Natural killer cell (primary cell): Measurements from ENCODE around the gene EDC4. TPM values are rescaled to one million over a fixed set of nuclear protein-coding genes. Genes with fewer than 3 reads are reported as not detected.
A peak's percentile ranks its signal among the peaks of the same experiment; 100 is the strongest.

Experiments used
- ATAC-seq, 3 donors: fragments of 150-1000 bp in 2 of 3; fragments of 200-7000 bp in 1 of 3; cut with Tn5 transposase; 1 replicate in 1 of 3; 2 replicates in 2 of 3; pipeline ENCODE4 v1.10.0; 2021; ENCODE audit warnings: mild to moderate bottlenecking in 2 of 3, moderate library complexity in 2 of 3
- DNase-seq, 2 donors: peaks; one replicate each; pipeline versions ENCODE4 v3.0.0 to v3.0.0-alpha.2; 2013 to 2021; ENCODE audit warnings: mixed read lengths in 1 of 2
- H3K27ac ChIP-seq: one replicate; pipeline ENCODE4 v1.5.1; 2013; ENCODE audit warnings: mild to moderate bottlenecking, low read length
- H3K27me3 ChIP-seq: one replicate; pipeline ENCODE4 v1.6.1; 2013; ENCODE audit warnings: low read length; ENCODE audit not compliant: control insufficient read depth, insufficient read depth
- H3K36me3 ChIP-seq: one replicate; pipeline ENCODE4 v1.6.1; 2013; ENCODE audit warnings: low read length; ENCODE audit not compliant: control insufficient read depth, insufficient read depth
- H3K4me1 ChIP-seq: one replicate; pipeline ENCODE4 v1.6.1; 2013; ENCODE audit warnings: low read length; ENCODE audit not compliant: control insufficient read depth, insufficient read depth
- H3K4me3 ChIP-seq: one replicate; pipeline ENCODE4 v1.5.1; 2013; ENCODE audit warnings: low read length
- H3K9me3 ChIP-seq: one replicate; pipeline ENCODE4 v1.6.1; 2013; ENCODE audit warnings: low read length; ENCODE audit not compliant: control insufficient read depth, insufficient read depth
- H3K27ac Mint-ChIP-seq, 2 donors: one replicate each; pipeline ENCODE4 v1.8.0; 2022; ENCODE audit warnings: mild to moderate bottlenecking in 2 of 2, mixed read lengths in 2 of 2, moderate library complexity in 1 of 2
- H3K27me3 Mint-ChIP-seq, 2 donors: one replicate each; pipeline ENCODE4 v1.8.0; 2022; ENCODE audit warnings: low read depth in 2 of 2, mixed read lengths in 2 of 2
- H3K36me3 Mint-ChIP-seq: one replicate; pipeline ENCODE4 v1.8.0; 2022; ENCODE audit warnings: mixed read lengths
- H3K4me1 Mint-ChIP-seq, 2 donors: one replicate each; pipeline ENCODE4 v1.8.0; 2022; ENCODE audit warnings: mixed read lengths in 2 of 2
- H3K4me3 Mint-ChIP-seq: one replicate; pipeline ENCODE4 v1.8.0; 2022; ENCODE audit warnings: mild to moderate bottlenecking, moderate library complexity, mixed read lengths
- H3K9me3 Mint-ChIP-seq, 2 donors: one replicate each; pipeline ENCODE4 v1.8.0; 2022; ENCODE audit warnings: mixed read lengths in 2 of 2
- WGBS: methylation state at CpG from one replicate; pipeline ENCODE4 v1.1.7; 2013; ENCODE audit warnings: missing lambda C conversion rate; ENCODE audit not compliant: insufficient coverage; 5-methylcytosine and 5-hydroxymethylcytosine counted together
- intact Hi-C: fragments of 100-400 bp; cut with micrococcal nuclease; formaldehyde crosslinking; loops from one replicate; pipeline ENCODE4 v1.14.2; 2022
- total RNA-seq, 4 donors: library from RNA; stranded (reverse); fragments of 120-200 nt in 1 of 4; gene quantifications; one replicate each; pipeline versions ENCODE4 v1.2.3 to v1.2.4, GENCODE V29; 2013 to 2022
- TF ChIP-seq, protein P1 (sequence below): fragments of 200-600 bp; IDR thresholded peaks from one replicate; pipeline ENCODE4 v1.8.0; 2022; ENCODE audit warnings: antibody characterized with exemption

Gene EDC4
- total RNA-seq, 3 donors from 2014 or later (not counting 1 experiment from before 2014, with no cell fraction given): 91.9 to 111 (median 105) TPM

DNA sequence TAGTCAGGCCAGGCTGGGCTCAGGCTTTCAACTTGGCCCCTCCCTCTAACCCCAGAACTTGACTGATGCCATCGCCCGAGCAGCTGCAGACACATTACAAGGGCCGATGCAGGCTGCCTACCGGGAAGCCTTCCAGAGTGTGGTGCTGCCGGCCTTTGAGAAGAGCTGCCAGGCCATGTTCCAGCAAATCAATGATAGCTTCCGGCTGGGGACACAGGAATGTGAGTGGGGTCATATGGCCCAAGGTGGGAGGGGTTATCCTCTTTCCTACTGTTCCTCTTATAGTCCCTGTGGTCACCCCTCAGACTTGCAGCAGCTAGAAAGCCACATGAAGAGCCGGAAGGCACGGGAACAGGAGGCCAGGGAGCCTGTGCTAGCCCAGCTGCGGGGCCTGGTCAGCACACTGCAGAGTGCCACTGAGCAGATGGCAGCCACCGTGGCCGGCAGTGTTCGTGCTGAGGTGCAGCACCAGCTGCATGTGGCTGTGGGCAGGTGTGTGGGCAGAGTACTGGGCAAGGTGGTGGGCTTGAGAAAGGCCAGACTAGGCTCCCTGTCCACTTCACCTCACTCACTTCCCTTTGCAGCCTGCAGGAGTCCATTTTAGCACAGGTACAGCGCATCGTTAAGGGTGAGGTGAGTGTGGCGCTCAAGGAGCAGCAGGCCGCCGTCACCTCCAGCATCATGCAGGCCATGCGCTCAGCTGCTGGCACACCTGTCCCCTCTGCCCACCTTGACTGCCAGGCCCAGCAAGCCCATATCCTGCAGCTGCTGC lies 9.7 kb downstream of the EDC4 start:
- Histone ChIP-seq H3K27me3 (no peaks in the 10 kb centered on the region), H3K9me3 (no peaks in the 10 kb centered on the region), H3K4me3 (no peak overlapping the region), H3K4me1 (no peaks in the 10 kb centered on the region), H3K36me3 (peaks cover 73% of the 10 kb centered on the region), H3K27ac (no peak overlapping the region)
- Mint-ChIP-seq H3K27ac (no peak overlapping the region), H3K27me3 (no peaks in the 10 kb centered on the region), H3K36me3 (no peaks in the 10 kb centered on the region), H3K4me3 (no peak overlapping the region), H3K9me3 (no peaks in the 10 kb centered on the region), H3K4me1 (peaks cover 0 to 4% of the 10 kb centered on the region in 2 donors)
- ATAC-seq (no peak), DNase-seq (no peak)
- TF ChIP-seq, protein P1, sequence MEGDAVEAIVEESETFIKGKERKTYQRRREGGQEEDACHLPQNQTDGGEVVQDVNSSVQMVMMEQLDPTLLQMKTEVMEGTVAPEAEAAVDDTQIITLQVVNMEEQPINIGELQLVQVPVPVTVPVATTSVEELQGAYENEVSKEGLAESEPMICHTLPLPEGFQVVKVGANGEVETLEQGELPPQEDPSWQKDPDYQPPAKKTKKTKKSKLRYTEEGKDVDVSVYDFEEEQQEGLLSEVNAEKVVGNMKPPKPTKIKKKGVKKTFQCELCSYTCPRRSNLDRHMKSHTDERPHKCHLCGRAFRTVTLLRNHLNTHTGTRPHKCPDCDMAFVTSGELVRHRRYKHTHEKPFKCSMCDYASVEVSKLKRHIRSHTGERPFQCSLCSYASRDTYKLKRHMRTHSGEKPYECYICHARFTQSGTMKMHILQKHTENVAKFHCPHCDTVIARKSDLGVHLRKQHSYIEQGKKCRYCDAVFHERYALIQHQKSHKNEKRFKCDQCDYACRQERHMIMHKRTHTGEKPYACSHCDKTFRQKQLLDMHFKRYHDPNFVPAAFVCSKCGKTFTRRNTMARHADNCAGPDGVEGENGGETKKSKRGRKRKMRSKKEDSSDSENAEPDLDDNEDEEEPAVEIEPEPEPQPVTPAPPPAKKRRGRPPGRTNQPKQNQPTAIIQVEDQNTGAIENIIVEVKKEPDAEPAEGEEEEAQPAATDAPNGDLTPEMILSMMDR: no peak
- intact Hi-C loops: loop anchor here (1.0 kb wide), 2 partner anchors 158 to 347 kb away; no protein-coding TSS in a partner anchor
- 93% methylated on average over 17 of the region's 18 CpGs for WGBS

DNA sequence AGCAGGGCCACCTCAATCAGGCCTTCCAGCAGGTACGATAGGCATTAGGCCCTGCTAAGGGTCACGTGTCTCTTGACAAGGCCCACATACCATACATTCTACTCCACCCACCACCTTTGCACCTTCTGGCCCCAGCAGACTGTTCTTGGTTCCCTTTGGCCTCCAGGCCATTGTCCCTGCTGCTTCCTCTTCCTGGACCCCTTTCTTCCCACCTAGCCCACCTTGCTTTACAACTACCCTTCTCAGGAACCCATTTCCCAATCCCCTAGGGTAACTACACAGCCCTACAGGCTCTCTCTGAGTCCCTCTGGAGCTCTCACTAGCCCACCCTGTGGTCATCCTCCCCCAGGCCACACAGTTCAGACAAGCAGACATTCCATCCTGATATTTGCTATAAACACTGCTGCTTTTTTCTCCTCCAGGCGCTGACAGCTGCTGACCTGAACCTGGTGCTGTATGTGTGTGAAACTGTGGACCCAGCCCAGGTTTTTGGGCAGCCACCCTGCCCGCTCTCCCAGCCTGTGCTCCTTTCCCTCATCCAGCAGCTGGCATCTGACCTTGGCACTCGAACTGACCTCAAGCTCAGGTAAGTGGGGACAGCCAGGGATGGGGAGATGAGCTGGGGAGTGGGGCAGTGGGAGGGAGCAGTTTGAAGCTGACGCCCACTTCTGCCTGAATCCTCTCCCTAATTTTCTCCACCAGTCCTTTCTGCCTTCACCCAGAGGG lies 10.5 kb downstream of the EDC4 start:
- H3K4me3 Mint-ChIP-seq: no peak overlapping the region
- DNase-seq (no peak), ATAC-seq (peak in 2 of 3 donors; percentile 13 to 16)
- H3K27me3 ChIP-seq: no peaks in the 10 kb centered on the region
- no peak overlapping the region for H3K27ac ChIP-seq
- no peaks in the 10 kb centered on the region for H3K9me3 Mint-ChIP-seq
- H3K27me3 Mint-ChIP-seq: no peaks in the 10 kb centered on the region
- H3K36me3 Mint-ChIP-seq: no peaks in the 10 kb centered on the region
- WGBS: 95% methylated on average over 5 of the region's 6 CpGs
- peak overlapping the region in 1 of 2 donors; percentile 58 for H3K27ac Mint-ChIP-seq
- no peak overlapping the region for H3K4me3 ChIP-seq
- H3K9me3 ChIP-seq: no peaks in the 10 kb centered on the region
- peaks cover 0 to 4% of the 10 kb centered on the region in 2 donors for H3K4me1 Mint-ChIP-seq
- H3K36me3 ChIP-seq: peaks cover 66% of the 10 kb centered on the region
- TF ChIP-seq, protein P1: no peak
- intact Hi-C loops: loop anchor here (1.0 kb wide), 2 partner anchors 157 to 346 kb away; no protein-coding TSS in a partner anchor
- no peaks in the 10 kb centered on the region for H3K4me1 ChIP-seq

DNA sequence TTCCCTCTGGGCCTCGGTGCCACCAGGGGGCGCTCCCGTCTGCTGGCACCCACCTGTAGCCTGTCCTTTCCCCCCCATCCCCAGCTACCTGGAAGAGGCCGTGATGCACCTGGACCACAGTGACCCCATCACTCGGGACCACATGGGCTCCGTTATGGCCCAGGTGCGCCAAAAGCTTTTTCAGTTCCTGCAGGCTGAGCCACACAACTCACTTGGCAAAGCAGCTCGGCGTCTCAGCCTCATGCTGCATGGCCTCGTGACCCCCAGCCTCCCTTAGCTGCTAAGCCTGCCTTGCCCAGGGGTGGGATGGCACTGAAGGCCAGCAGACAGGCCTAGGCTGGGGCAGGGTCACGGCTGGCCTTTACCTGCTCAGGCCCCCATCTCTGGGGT lies 11.0 kb downstream of the EDC4 start:
- peaks cover 0 to 4% of the 10 kb centered on the region in 2 donors for H3K4me1 Mint-ChIP-seq
- H3K27me3 Mint-ChIP-seq: no peaks in the 10 kb centered on the region
- no peak overlapping the region for H3K4me3 Mint-ChIP-seq
- Histone ChIP-seq H3K36me3 (peaks cover 60% of the 10 kb centered on the region), H3K27me3 (no peaks in the 10 kb centered on the region), H3K4me1 (no peaks in the 10 kb centered on the region), H3K4me3 (no peak overlapping the region), H3K27ac (no peak overlapping the region), H3K9me3 (no peaks in the 10 kb centered on the region)
- WGBS: 66% methylated on average over 11 of the region's 11 CpGs
- DNase-seq: peak; percentile 72 to 85
- peak overlapping the region in 1 of 2 donors; percentile 58 for H3K27ac Mint-ChIP-seq
- intact Hi-C loops: loop anchor here (1.0 kb wide), 2 partner anchors 156 to 345 kb away; no protein-coding TSS in a partner anchor
- no peaks in the 10 kb centered on the region for H3K36me3 Mint-ChIP-seq
- no peaks in the 10 kb centered on the region for H3K9me3 Mint-ChIP-seq
- TF ChIP-seq, protein P1: peak; percentile 81
- peak; percentile 59 to 90 (median 87) for ATAC-seq
